Activated CD4-positive, alpha-beta T cell treated with anti-CD3 and anti-CD28 coated beads, Interleukin-2, Interleukin-6, amounts not matched to agents 100 ng/mL and 50 ng/mL, durations not matched to agents 16 hours and 8 hours (primary cell): ENCODE results near the gene ARID2.

Source experiments
- DNase-seq: peaks from one replicate; pipeline ENCODE4 v3.0.0-alpha.2; 2020

Gene ARID2

GRCh38 chr12:45872446-45872845, 142.9 kb downstream of the ARID2 start:
- DNase-seq, result no peak

- DNase-seq, result no peak
Observed at GRCh38 chr12:45877069-45877468, 147.6 kb downstream of the ARID2 start.

- peak; percentile 32 for DNase-seq
Observed at GRCh38 chr12:45878630-45879255, 149.2 kb downstream of the ARID2 start.

GRCh38 chr12:45879363-45879895, 149.9 kb downstream of the ARID2 start:
- no peak for DNase-seq

DNA sequence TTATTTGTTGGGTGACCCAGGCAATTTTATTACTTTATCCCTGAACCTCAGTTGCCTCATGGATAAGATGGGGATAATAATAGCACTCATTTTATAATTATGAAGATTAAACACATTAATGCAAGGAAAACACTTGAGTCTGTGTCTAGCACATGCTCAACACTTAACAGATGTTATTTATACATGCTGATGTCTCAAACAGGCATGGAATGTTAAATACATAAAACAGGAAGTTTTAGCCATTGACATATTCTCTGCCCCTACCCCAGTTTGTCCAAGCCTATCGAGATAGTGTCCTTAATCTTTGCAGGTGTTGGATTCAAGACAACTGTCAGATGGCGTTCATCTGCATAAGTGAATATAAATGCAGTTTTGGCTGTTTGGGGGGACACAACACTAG, 151.0 kb downstream of the ARID2 start:
- no peak for DNase-seq

DNA sequence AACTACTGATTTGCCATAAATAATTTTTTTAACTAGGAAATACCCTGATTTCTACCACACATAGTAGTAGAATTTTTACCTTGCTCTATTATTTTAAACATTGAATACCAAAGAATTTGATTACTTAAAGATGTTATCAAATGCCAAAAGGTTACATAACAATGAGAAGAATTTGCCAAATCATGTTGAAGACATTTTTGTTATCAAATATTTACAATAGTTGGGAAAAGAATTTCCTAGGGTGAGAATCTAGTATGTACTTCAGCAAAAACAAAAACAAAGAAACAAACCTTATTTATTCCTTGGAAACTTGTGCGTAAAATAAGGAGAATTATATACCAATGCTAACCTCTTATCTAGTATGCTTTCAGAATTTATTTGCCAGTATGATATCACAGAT, 153.7 kb downstream of the ARID2 start:
- DNase-seq, result no peak

- DNase-seq, result no peak
Observed at GRCh38 chr12:45886685-45887084, 157.2 kb downstream of the ARID2 start.

DNA sequence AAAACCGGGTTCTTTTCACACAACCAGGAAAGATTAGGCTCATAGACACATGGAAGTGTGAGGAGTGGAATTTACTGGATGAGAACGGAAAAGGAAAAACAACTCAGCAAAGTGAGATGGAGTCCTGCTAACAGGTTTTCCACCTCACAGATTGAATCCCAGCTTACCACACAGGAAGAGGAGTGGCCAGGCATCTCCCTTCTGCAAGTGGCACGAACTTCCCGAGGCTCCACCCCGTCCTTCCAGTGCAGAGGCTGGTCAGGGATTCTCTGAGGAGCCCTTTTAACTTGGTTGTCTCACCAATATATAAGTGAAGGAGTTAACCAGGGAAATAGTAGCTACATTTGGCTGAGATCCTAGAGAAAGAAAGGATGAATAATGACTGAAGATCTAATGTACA, 158.0 kb downstream of the ARID2 start:
- DNase-seq, result no peak

DNA sequence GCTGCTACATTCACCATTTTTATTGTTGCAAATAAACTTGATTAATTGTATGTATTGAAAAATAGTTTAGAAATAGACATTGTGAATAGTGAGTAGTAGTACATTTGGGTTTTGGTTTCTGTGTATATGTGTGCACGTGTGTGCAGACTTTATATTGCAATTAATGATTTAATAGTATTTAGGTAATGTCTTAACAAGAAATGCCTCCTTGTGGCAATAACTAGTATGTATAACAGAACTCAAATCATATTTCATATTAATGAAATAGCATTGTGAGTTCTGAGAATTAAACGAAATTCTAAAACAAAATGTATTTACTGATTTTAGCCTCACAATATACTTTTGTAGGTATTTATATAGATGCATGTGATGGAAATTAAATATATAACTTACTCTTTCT, 160.8 kb downstream of the ARID2 start:
- no peak for DNase-seq

DNA sequence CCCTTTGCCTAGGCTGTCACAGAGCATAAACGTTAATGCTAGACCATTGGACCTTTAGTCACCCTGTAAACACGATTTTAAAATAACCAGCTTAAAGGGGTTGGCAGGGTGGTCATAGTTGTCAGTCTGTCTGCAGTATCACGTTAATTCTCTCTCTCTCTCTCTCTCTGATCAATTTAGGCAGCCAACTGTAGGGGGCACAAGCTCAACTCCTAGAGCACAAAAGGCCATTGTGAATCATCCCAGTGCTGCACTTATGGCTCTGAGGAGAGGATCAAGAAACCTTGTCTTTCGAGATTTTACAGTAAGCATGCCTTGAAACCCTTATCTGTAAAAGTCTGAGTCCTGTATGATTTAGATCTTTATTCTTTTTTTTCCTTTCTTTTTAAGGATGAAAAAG, 163.7 kb downstream of the ARID2 start:
- no peak for DNase-seq

- no peak for DNase-seq
Observed at GRCh38 chr12:45895961-45896360, 166.5 kb downstream of the ARID2 start.

DNA sequence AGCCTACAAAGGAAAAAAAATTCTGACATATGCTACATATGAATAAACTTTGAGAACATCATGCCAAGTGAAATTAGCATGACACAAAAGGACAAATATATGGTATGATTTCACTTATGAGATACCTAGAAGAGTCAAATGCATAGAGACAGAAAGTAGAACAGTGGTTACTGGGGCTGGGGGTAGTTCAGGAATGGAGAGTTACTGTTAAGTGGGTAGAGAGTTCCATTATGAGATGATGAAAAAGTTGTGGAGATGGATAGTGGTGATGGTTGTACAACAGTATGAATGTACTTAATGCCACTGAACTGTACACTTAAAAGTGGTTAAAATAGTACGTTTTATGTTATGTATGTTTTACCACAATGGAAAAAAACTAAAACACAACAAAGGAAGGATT, 168.6 kb downstream of the ARID2 start:
- no peak for DNase-seq

GRCh38 chr12:45907955-45908354, 178.4 kb downstream of the ARID2 start:
- no peak for DNase-seq

DNA sequence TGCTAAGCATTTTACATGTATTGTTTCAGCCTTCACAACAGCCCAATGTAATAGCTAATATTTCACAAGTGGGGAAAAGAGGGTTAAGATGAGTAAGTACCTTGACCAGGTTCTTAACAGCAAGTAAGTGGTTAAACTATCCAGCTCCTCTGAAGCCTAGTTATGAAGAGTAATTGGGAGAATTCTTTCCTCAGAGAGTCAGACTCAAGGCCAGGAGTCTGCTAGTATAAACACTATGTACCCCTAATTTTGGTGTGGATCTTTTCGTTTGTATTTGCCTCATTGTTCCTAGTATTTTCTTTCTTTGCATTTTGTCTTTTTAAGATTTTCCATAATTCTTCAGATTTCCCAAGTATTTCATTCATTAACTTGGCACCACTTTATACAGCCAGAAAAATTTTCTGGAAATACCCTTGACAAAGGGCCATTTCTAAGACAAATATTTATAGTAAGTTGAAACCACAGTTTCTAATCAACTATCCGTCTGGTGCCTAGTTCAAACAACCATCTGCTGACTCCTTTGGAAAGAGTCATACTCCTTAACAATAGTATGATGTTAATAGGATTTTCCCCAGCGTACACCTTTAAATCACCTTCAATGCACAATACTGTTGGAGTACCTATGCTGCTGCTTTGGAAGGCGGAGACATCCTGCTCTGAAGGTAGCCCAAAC, 179.7 kb downstream of the ARID2 start:
- DNase-seq, result no peak

GRCh38 chr12:45912774-45913173, 183.3 kb downstream of the ARID2 start:
- DNase-seq, result no peak

GRCh38 chr12:45913631-45914030, 184.1 kb downstream of the ARID2 start:
- DNase-seq, result no peak

GRCh38 chr12:45914090-45914489, 184.6 kb downstream of the ARID2 start:
- DNase-seq, result no peak

DNA sequence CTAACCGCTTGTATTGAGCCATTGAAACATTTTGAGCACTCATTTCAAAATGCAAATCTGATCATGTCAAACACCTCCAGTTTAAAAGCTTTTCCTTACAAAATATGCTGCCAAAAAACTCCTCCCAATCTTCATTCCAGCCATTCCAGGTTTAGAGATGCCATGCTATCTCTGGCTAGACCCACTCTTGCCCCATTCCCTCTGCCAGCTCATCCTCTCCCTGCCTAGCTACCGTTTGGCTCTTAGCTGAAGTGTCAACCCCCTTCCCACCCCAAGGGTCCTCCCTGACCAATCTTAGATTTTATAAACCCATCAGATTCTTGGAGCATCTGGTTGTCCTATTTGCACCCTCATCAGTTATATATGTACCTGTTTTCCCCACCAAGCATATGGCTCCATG, 185.9 kb downstream of the ARID2 start:
- no peak for DNase-seq

- no peak for DNase-seq
Observed at GRCh38 chr12:45918818-45919217, 189.3 kb downstream of the ARID2 start.

GRCh38 chr12:45928309-45928708, 198.8 kb downstream of the ARID2 start:
- DNase-seq, result peak; percentile 11

DNA sequence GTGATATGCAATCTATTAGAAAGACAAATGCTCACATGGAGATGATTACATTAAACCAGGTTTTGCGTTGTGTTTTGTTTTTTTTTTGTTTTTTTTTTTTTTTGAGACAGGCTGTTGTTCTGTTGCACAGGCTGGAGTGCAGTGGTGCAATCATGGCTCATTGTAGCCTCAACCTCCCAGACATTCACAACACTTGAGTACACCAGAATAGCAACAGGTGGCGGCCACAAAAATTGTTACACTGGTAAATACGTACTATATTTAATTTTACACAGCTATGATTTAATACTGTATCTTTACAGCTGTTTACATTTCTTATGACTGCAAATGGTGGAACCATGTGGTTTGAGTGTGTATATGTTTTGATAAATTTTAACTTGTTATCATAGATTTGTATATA, 200.9 kb downstream of the ARID2 start:
- no peak for DNase-seq

GRCh38 chr12:45933504-45933903, 204.0 kb downstream of the ARID2 start:
- DNase-seq, result no peak

- DNase-seq, result no peak
Observed at GRCh38 chr12:45934956-45935355, 205.4 kb downstream of the ARID2 start.

GRCh38 chr12:45938566-45938965, 209.1 kb downstream of the ARID2 start:
- no peak for DNase-seq

GRCh38 chr12:45939759-45940158, 210.3 kb downstream of the ARID2 start:
- no peak for DNase-seq
